Fibroblast of peridontal ligament (primary cell): Measurements from ENCODE around the gene MON1A.
"Not testable (repeated sequence)": the region's sequence is repeated elsewhere in the genome, so short reads cannot be mapped to it uniquely, and the experiment has no call there.

Source experiments
- DNase-seq: peaks from one replicate; pipeline ENCODE4 v3.0.0-alpha.2; 2010; ENCODE audit errors: extremely low read depth

Gene MON1A, protein sequence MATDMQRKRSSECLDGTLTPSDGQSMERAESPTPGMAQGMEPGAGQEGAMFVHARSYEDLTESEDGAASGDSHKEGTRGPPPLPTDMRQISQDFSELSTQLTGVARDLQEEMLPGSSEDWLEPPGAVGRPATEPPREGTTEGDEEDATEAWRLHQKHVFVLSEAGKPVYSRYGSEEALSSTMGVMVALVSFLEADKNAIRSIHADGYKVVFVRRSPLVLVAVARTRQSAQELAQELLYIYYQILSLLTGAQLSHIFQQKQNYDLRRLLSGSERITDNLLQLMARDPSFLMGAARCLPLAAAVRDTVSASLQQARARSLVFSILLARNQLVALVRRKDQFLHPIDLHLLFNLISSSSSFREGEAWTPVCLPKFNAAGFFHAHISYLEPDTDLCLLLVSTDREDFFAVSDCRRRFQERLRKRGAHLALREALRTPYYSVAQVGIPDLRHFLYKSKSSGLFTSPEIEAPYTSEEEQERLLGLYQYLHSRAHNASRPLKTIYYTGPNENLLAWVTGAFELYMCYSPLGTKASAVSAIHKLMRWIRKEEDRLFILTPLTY

GRCh38 chr3:49929291-49930167, at the start of gene MON1A:
Gene MON1A, minus strand, starts transcription at chr3:49929811. Its CDS starts 16,465 bp downstream, at chr3:49913346.
- peak; percentile 84 for DNase-seq

GRCh38 chr3:49976942-49977341, 47.3 kb upstream of the MON1A start:
- no peak for DNase-seq

- DNase-seq: no peak
Measured at GRCh38 chr3:49972656-49973055, 43.0 kb upstream of the MON1A start.

DNA sequence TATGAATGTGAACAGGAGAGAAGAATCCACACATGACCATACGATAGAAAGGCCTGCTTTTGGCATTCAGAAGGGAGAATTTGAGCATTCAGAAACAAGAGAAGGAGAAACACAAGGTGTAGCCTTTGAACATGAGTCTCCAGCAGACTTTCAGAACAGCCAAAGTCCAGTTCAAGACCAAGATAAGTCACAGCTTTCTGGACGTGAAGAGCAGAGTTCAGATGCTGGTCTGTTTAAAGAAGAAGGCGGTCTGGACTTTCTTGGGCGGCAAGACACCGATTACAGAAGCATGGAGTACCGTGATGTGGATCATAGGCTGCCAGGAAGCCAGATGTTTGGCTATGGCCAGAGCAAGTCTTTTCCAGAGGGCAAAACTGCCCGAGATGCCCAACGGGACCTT, 38.7 kb upstream of the MON1A start:
- no peak for DNase-seq

GRCh38 chr3:49967291-49967690, 37.7 kb upstream of the MON1A start:
- peak; percentile 65 for DNase-seq

DNA sequence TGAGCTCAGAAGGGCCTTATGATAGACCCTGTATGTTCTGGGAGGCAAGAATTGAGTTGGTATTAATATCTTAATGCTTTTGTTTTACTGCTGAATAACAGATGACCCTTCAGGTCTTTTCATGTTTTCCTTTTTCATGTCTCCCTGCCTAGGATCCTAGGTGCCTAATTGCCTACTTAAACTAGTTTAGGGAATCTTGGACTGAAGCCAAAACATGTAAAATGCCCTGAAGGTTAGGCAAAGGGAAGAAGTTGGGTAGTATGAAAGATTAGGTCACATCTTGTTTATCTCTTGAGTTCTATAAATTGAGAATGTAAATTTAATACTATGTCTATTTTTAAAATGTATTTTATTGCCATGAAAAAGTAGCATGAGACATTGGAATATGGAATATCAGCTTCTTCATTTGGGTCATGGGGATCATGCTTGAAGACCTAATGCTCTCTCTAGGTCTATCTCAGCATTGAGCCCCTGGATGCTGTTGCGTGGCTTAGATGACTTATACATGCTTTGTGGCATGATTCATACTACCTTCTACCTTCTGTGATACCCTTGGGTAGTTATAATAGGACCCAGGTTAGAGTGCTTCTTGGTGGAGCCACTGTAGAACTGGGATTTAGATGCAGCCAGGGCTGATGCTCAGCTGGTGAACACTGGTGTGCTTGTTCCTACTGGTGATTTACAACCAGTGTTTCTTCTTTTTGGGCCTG, 36.8 kb upstream of the MON1A start:
- no peak for DNase-seq

DNA sequence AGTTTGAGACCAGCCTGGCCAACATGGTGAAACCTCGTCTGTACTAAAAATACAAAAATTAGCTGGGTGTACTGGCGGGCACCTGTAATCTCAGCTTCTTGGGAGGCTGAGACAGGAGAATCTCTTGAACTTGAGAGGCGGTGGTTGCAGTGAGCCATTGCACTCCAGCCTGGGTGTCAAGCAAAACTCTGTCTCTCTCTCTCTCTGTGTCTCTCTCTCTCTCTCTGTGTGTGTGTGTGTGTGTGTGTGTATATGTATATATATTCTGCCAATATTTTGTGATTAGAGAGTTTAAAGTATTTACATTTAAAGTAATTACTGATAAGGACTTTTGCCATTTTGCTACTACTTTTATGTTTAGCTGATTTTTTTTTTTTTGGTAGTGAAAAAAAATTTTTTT, 26.0 kb upstream of the MON1A start:
- DNase-seq: no peak

DNA sequence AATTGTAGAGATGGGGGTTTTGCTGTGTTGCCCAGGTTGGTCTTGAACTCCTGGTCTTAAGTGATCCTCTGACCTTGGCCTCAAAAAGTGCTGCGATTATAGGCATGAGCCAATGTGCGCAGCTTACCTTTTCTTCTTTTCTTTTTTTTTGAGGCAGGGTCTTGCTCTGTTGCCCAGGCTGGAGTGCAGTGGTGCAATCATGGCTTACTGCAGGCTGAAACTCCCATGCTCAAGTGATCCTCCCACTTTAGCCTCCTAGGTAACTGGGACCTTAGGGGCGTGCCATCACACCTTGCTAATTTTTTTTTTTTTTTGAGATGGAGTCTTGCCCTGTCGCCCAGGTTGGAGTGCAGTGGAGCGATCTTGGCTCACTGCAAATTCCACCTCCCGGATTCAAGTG, 23.3 kb upstream of the MON1A start:
- no peak for DNase-seq

- DNase-seq: no peak
Measured at GRCh38 chr3:49942651-49943050, 13.0 kb upstream of the MON1A start.

- DNase-seq: no peak
Measured at GRCh38 chr3:49940667-49941249, 11.1 kb upstream of the MON1A start.

- peak; percentile 95 for DNase-seq
Measured at GRCh38 chr3:49939858-49940666, 10.5 kb upstream of the MON1A start, which contains the start of gene RBM6. Gene RBM6, plus strand, starts transcription at chr3:49940150. Its CDS starts 22,492 bp downstream, at chr3:49962642.

GRCh38 chr3:49937090-49937489, 7.5 kb upstream of the MON1A start:
- no peak for DNase-seq

DNA sequence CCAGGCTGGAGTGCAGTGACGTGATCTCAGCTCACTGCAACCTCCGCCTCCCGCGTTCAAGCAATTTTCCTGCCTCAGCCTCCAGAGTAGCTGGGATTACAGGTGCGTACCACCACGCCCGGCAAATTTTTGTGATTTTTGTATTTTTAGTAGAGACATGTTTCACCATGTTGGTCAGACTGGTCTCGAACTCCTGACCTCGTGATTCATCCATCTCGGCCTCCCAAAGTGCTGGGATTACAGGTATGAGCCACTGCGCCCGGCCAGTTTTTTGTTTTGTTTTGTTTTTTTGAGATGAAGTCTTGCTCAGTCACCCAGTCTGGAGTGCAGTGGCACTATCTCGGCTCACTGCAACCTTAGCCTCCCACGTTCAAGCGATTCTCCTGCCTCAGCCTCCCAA, 2.7 kb upstream of the MON1A start:
- not testable (repeated sequence) for DNase-seq

DNA sequence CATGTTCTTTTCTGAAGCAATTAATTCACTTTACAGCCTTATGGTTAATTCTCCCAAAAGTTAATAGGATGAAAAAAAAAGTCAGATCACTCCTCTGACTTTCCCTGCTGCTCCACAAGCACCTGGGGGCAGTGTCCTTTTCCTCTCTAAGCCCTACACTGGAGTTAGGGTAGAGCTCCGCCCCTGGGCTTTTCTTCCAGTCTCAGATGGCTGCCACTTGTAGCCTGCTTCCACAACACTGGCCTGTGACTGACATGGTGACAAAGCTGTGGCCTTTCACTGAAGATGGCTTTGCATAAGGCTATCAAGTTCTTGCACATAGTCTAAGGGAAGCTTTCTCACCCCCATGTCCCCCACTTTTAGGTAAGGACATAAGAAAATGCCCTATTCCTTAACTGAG, 1.3 kb upstream of the MON1A start:
- DNase-seq: no peak

DNA sequence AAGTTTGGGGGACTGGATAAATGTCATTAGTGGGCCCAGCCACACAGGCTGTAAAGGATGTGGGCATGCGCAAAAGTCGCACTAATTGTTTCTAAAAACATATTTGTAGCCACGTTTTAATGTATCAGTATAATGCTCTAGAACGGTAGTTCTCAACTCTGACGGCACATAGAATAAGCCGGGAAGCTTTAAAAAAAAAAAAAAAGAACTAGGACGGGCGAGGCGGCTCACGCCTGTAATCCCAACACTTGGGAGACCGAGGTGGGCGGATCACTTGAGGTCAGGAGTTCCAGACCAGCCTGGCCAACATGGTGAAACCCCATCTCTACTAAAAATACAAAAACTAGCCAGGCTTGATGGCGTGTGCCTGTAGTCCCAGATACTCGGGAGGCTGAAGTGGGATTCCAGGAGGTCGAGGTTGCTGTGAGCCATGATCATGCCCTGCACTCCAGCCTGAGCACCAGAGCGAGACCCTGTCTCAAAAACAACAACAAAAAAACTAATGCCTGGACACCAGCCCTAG, 618 bp upstream of the MON1A start:
- no peak for DNase-seq

DNA sequence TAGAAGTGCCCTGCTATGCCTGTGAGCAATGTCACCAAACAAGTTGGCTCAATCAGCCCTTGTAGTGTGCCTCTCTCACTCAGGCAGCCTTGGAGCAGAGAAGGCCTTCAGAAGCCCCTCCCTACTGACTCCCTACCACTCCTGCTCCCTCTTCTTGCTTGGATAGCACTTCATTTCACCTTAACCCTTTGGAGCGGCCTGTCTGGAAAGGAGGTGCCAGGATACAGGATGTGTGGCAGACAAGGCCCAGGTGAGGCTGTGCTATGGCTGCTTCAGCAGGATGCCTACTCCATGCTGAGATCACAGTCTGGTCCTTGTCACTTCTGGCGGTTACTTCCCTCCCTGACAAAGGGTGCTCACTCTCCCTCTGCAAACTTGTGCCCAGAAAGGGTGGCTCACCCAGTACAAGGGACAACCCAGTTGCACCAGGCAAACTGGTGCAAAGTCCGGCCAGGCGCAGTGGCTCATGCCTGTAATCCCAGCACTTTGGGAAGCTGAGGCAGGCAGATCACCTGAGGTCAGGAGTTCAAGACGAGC, 1.1 kb downstream of the MON1A start:
- no peak for DNase-seq

DNA sequence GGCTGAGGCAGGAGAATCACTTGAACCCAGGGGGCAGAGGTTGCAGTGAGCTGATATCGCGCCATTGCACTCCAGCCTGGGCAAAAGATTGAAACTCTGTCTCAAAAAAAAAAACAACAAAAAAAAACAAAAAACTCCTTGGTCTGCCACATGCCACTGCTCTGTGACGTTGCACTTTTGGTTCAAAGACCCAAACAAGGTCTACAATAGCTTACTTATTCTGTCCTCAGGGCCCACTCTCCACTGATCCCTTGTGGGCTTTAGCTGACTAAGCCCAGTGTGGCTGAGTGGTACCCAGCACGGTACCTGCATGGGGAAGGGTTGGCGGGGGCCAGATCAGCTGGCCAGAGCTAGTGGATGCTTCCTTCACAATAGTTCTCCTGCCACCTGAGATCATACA, 1.8 kb downstream of the MON1A start:
- DNase-seq: no peak

DNA sequence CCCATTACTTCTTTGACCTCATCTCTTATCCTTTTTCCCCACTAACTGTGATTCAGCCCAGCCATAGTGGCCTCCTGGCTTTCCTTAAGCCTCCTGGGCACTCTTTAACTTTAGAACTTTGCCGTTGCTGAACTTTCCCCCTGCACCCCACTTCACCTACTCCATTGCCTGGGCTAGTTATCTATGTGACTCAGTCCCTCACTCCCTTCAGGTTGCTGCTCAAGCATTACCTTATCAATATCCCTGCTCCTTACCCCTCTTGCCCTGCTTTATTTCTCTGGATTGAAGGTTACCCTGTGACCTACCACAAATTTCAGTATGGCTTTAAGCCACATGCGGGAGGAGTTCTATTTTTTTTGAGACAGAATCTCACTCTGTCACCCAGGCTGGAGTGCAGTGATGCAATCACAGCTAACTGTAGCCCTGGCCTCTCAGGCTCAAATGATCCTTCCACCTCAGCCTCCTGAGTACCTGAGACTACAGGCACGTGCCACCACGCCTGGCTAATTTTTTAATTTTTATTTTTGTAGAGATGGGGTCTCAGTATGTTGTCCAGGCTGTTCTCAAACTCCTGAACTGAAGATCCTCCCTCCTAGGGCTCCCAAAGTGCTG, 3.4 kb downstream of the MON1A start:
- no peak for DNase-seq

GRCh38 chr3:49925485-49925884, 4.1 kb downstream of the MON1A start:
- no peak for DNase-seq

- DNase-seq: peak; percentile 84
Measured at GRCh38 chr3:49924683-49925082, 4.9 kb downstream of the MON1A start.
